HFFc6 (cell line): ENCODE data around the gene RGS3. TPM values are rescaled to one million over a fixed set of nuclear protein-coding genes. Genes with fewer than 3 reads are reported as not detected.

ENCODE experiments used
- DNase-seq: peaks from one replicate; pipeline ENCODE4 v3.0.0-alpha.2; 2018
- H3K27ac Mint-ChIP-seq: 2 replicates; pipeline ENCODE4 v1.8.0; 2020; ENCODE audit warnings: mild to moderate bottlenecking, mixed read lengths
- H3K27me3 Mint-ChIP-seq: 2 replicates; pipeline ENCODE4 v1.8.0; 2021; ENCODE audit warnings: mild to moderate bottlenecking, moderate library complexity, mixed read lengths; ENCODE audit not compliant: insufficient read depth
- H3K36me3 Mint-ChIP-seq: 2 replicates; pipeline ENCODE4 v1.8.0; 2021; ENCODE audit warnings: low read depth, mixed read lengths
- H3K4me1 Mint-ChIP-seq: 2 replicates; pipeline ENCODE4 v1.8.0; 2020; ENCODE audit warnings: low read depth, mixed read lengths
- H3K4me3 Mint-ChIP-seq: 2 replicates; pipeline ENCODE4 v1.8.0; 2020; ENCODE audit warnings: mild to moderate bottlenecking, moderate library complexity, mixed read lengths
- H3K9me3 Mint-ChIP-seq: 2 replicates; pipeline ENCODE4 v1.8.0; 2020; ENCODE audit warnings: mild to moderate bottlenecking, mixed read lengths
- total RNA-seq, 6 experiments: library from RNA; stranded (reverse); fragmentation: NEBNext Ultra II Directional; extraction: Animal tissue kit (Norgen Biotek cat#: 25700); gene quantifications; 2 replicates in 1 of 6; 3 replicates in 5 of 6; pipeline ENCODE4 v1.2.3, GENCODE V29; 2021
- TF ChIP-seq, protein P1 (sequence below): fragments of 200-600 bp; sonication (generic); IDR thresholded peaks from 2 replicates; pipeline ENCODE4 v1.5.0; 2021; ENCODE audit warnings: antibody characterized with exemption, mild to moderate bottlenecking

Gene RGS3
- total RNA-seq, 6 experiments from 2014 or later = 49.7 to 57.0 (median 52.5) TPM

DNA sequence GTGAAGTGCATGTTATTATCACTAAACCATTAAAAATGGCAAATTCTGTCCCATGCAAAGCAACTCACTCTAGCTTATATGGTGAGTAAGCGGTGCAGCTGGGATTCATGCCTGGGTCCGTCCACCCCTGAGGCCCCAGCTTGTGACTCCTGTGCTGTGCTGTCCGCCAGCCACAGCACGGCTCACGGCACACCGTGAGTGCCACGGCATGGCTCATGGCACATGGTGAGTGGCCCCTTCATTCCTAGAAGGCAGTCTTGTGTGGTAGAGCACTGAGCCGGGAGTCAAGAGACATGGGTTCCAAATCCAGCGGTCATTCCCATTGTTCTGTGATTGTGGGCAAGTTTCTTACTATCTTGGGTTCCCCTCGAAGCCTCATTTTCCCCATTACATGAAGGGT is 18.8 kb downstream of the RGS3 start:
- Mint-ChIP-seq H3K9me3 (no peaks in the 10 kb centered on the region), H3K36me3 (peaks cover 4% of the 10 kb centered on the region; the same call in 1 of the 2 replicates), H3K4me3 (no peak overlapping the region), H3K27ac (no peak overlapping the region), H3K27me3 (peaks cover 11% of the 10 kb centered on the region), H3K4me1 (peaks cover 28% of the 10 kb centered on the region)
- TF ChIP-seq, protein P1, sequence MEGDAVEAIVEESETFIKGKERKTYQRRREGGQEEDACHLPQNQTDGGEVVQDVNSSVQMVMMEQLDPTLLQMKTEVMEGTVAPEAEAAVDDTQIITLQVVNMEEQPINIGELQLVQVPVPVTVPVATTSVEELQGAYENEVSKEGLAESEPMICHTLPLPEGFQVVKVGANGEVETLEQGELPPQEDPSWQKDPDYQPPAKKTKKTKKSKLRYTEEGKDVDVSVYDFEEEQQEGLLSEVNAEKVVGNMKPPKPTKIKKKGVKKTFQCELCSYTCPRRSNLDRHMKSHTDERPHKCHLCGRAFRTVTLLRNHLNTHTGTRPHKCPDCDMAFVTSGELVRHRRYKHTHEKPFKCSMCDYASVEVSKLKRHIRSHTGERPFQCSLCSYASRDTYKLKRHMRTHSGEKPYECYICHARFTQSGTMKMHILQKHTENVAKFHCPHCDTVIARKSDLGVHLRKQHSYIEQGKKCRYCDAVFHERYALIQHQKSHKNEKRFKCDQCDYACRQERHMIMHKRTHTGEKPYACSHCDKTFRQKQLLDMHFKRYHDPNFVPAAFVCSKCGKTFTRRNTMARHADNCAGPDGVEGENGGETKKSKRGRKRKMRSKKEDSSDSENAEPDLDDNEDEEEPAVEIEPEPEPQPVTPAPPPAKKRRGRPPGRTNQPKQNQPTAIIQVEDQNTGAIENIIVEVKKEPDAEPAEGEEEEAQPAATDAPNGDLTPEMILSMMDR = no peak
- no peak for DNase-seq

DNA sequence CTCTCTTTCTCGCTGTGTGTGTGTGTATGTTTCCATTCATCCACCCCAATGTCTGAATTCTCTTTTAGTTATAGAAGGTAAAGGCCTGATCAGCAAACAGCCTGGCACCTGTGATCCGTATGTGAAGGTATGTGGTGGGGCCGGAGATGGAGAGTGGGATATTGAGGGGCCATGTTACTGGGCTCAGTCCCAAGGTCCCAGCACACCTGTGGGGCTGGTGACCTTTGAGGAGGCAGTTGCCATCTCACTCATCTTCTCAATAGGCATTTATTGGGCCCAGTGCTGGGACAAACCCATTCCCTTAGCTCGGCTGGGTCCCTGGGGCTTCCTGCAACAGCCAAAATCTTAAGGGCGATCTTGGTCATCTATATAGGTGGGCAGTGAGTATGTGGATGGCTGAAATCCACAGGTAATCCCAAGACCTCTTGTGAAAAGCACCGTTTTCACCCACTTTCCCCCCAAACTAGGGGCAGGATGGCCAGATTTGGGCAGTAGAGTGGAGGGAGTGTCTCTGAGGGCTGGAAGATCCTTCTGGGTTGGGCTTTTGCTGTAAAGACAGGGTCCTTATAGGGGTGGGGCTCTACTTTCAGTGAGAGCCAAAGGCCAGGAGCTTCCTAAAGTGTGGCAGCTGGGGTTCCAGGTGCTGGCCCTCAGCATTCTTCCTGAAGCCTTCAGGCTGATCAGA is 19.6 kb downstream of the RGS3 start:
- Mint-ChIP-seq H3K4me1 (peaks cover 34% of the 10 kb centered on the region), H3K27ac (no peak overlapping the region), H3K36me3 (peaks cover 4% of the 10 kb centered on the region; the same call in 1 of the 2 replicates), H3K4me3 (no peak overlapping the region), H3K9me3 (no peaks in the 10 kb centered on the region), H3K27me3 (peaks cover 11% of the 10 kb centered on the region)
- no peak for DNase-seq
- TF ChIP-seq, protein P1 = no peak

DNA sequence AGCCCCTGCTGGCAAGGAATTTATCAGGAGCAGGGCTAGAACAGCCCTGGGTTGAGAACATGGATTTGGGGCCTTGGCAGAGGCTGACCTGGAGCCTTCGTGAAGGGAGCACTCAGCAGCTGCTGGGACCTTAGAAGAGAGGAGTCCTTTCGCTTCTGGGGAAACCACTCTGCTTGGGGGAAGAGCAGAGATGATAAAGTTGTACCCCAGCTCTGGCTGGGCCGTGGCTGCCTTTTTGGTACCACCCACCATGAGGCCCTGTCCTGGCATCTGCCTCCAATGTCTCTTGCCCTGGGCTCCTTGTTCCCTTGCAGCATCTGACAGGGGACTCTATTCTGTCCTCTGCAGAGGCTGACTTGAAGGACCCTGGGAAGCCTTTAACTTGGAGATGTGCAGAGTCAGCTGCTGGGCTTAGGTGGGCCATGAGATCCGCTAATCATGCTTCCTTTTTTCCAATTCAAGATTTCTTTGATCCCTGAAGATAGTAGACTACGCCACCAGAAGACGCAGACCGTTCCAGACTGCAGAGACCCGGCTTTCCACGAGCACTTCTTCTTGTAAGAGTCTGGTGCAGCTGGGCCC is 20.2 kb downstream of the RGS3 start:
- peaks cover 4% of the 10 kb centered on the region; the same call in 1 of the 2 replicates for H3K36me3 Mint-ChIP-seq
- H3K4me3 Mint-ChIP-seq = 0 out of 2 replicates have a peak overlapping the region, but pooled peaks have one; percentile 23
- H3K9me3 Mint-ChIP-seq = no peaks in the 10 kb centered on the region
- peaks cover 41% of the 10 kb centered on the region for H3K4me1 Mint-ChIP-seq
- no peak for DNase-seq
- H3K27ac Mint-ChIP-seq = peak overlapping the region; percentile 91
- H3K27me3 Mint-ChIP-seq = peaks cover 13% of the 10 kb centered on the region
- TF ChIP-seq, protein P1 = no peak

DNA sequence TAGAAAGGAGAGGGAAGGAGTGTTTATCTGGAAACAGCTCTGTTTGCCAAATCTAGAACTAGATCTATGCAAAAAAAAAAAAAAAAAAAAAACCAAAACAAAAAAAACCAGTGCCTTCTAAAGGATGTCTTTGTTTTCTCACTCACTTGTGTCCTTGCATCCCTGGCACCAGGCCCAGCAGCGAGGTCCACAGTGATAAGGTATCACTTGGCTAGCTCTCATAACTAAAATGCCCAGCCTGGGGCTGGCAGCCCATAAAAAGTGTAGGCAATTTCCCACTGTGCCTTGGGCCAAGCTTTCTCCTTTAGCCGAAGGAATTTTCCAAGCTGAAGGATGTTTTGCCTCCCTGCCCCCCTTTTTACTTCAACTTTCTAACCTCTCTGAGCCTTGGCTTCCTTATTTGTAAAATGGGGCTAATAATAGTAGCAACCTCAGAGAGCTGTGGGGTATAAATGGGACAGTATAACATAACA is 20.8 kb downstream of the RGS3 start:
- peaks cover 42% of the 10 kb centered on the region for H3K4me1 Mint-ChIP-seq
- TF ChIP-seq, protein P1 = no peak
- H3K9me3 Mint-ChIP-seq = no peaks in the 10 kb centered on the region
- H3K27ac Mint-ChIP-seq = peak overlapping the region; percentile 91
- H3K4me3 Mint-ChIP-seq = no peak overlapping the region
- peak; percentile 13 for DNase-seq
- peaks cover 8% of the 10 kb centered on the region; the same call in 1 of the 2 replicates for H3K27me3 Mint-ChIP-seq
- H3K36me3 Mint-ChIP-seq = peaks cover 4% of the 10 kb centered on the region; the same call in 1 of the 2 replicates

DNA sequence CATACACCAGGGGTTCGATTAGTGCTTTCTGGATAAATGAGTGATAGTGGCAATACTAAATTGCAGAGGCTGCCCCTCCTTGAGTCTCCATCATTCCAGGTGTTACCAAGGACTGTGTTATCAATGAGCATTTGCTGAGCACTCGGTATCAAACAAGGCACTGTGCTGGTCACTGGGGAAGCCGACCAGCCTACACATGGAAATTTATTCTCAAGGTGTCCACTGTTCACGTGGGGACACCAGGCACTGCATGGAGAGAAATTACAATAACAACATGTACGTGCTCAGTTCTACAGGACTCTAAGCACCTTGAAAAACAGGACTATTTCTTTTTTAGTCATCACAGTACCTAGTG is 22.2 kb downstream of the RGS3 start:
- H3K4me1 Mint-ChIP-seq = peaks cover 42% of the 10 kb centered on the region
- DNase-seq = no peak
- H3K27ac Mint-ChIP-seq = peak overlapping the region; percentile 91
- no peak overlapping the region for H3K4me3 Mint-ChIP-seq
- peaks cover 4% of the 10 kb centered on the region; the same call in 1 of the 2 replicates for H3K36me3 Mint-ChIP-seq
- H3K27me3 Mint-ChIP-seq = peaks cover 8% of the 10 kb centered on the region; the same call in 1 of the 2 replicates
- TF ChIP-seq, protein P1 = no peak
- H3K9me3 Mint-ChIP-seq = no peaks in the 10 kb centered on the region
